Keratinocyte (primary cell): ENCODE data around the gene MYO16. TPM values are rescaled to one million over a fixed set of nuclear protein-coding genes. Genes with fewer than 3 reads are reported as not detected.

ENCODE experiments used
- DNase-seq: peaks from one replicate; pipeline ENCODE4 v3.0.0-alpha.2; 2011; ENCODE audit warnings: low read depth, missing footprints, low spot score
- FAIRE-seq: peaks from 2 replicates; lab custom pipeline; 2011; peaks lifted over from hg19 to GRCh38; lab: Jason Lieb, UNC
- H2AFZ ChIP-seq: 2 replicates; pipeline ENCODE4 v1.6.0; 2012; ENCODE audit warnings: low read length, control low read depth, inconsistent platforms; ENCODE audit not compliant: control insufficient read depth
- H3K27ac ChIP-seq: 2 replicates; pipeline ENCODE4 v1.5.1; 2011; ENCODE audit warnings: low read length; ENCODE audit not compliant: control insufficient read depth, insufficient read depth
- H3K27me3 ChIP-seq: 3 replicates; pipeline ENCODE4 v1.6.0; 2011; ENCODE audit warnings: low read length; ENCODE audit not compliant: control insufficient read depth, insufficient read depth; ENCODE audit errors: extremely low read depth
- H3K36me3 ChIP-seq, 2 experiments: 2 replicates in 1 of 2; 3 replicates in 1 of 2; pipeline ENCODE4 v1.5.1; 2011; ENCODE audit warnings: low read length in 2 of 2, mild to moderate bottlenecking in 1 of 2; ENCODE audit not compliant: control insufficient read depth in 2 of 2, insufficient read depth in 2 of 2; ENCODE audit errors: extremely low read depth in 1 of 2
- H3K4me1 ChIP-seq: 3 replicates; pipeline ENCODE4 v1.5.1; 2011; ENCODE audit warnings: low read length; ENCODE audit not compliant: control insufficient read depth, insufficient read depth; ENCODE audit errors: extremely low read depth
- H3K4me2 ChIP-seq: 3 replicates; pipeline ENCODE4 v1.6.0; 2011; ENCODE audit warnings: low read depth, low read length; ENCODE audit not compliant: control insufficient read depth, insufficient read depth; ENCODE audit errors: extremely low read depth
- H3K4me3 ChIP-seq, 3 experiments: fragments of 200-600 bp in 1 of 3; sonication (generic) in 1 of 3; 2 replicates in 2 of 3; 3 replicates in 1 of 3; pipeline ENCODE4 v1.5.1; 2011 to 2016; ENCODE audit warnings: low read length in 3 of 3, mild to moderate bottlenecking in 3 of 3, control low read depth in 2 of 3, inconsistent platforms in 1 of 3, low read depth in 1 of 3, mixed read lengths in 1 of 3, mixed run types in 1 of 3, moderate library complexity in 1 of 3; ENCODE audit not compliant: control insufficient read depth in 2 of 3, insufficient read depth in 2 of 3; ENCODE audit errors: extremely low read depth in 1 of 3
- H3K79me2 ChIP-seq: 2 replicates; pipeline ENCODE4 v1.6.0; 2012; ENCODE audit warnings: low read length; ENCODE audit not compliant: control insufficient read depth, insufficient read depth
- H3K9ac ChIP-seq: 3 replicates; pipeline ENCODE4 v1.6.0; 2011; ENCODE audit warnings: low read length; ENCODE audit not compliant: control insufficient read depth, insufficient read depth; ENCODE audit errors: extremely low read depth
- H3K9me1 ChIP-seq: 3 replicates; pipeline ENCODE4 v1.6.0; 2011; ENCODE audit warnings: low read length; ENCODE audit not compliant: control insufficient read depth, insufficient read depth; ENCODE audit errors: extremely low read depth
- H3K9me3 ChIP-seq: 2 replicates; pipeline ENCODE4 v1.5.1; 2012; ENCODE audit warnings: low read depth, low read length; ENCODE audit not compliant: control insufficient read depth
- H4K20me1 ChIP-seq: 3 replicates; pipeline ENCODE4 v1.6.0; 2011; ENCODE audit warnings: low read length; ENCODE audit not compliant: control insufficient read depth, insufficient read depth; ENCODE audit errors: extremely low read depth
- CTCF ChIP-seq, 3 experiments: IDR thresholded peaks in 1 of 3; conservative IDR thresholded peaks in 1 of 3; optimal IDR thresholded peaks in 1 of 3; 2 replicates in 2 of 3; 3 replicates in 1 of 3; pipeline versions ENCODE3 to v1.5.1; 2011; ENCODE audit warnings: low read length in 3 of 3, mild to moderate bottlenecking in 3 of 3, moderate library complexity in 2 of 3, control low read depth in 1 of 3, inconsistent platforms in 1 of 3; ENCODE audit not compliant: insufficient read depth in 2 of 3; ENCODE audit errors: extremely low read depth in 1 of 3
- EZH2 ChIP-seq: IDR thresholded peaks from one replicate; pipeline ENCODE4 v1.6.1; 2012; ENCODE audit warnings: inconsistent platforms, mild to moderate bottlenecking, low read length, moderate library complexity
- dilution Hi-C: fragments of 300-500 bp; cut with MboI; formaldehyde crosslinking; loops from one replicate; pipeline ENCODE4 v1.7.0; 2020; ENCODE audit warnings: low sequenced_read_pairs; ENCODE audit not compliant: extremely low pct_ligation_motif_present
- polyA plus RNA-seq, 5 experiments: library from polyadenylated mRNA; depleted of rRNA in 3 of 5; stranded (reverse) in 3 of 5; stranded (forward) in 1 of 5; unstranded in 1 of 5; fragments of >200 nt; gene quantifications; 1 replicate in 1 of 5; 2 replicates in 3 of 5; 3 replicates in 1 of 5; pipeline versions ENCODE4 v1.2.1 to v1.2.3, GENCODE V29; 2011 to 2012; ENCODE audit warnings: missing spikeins in 2 of 5, low read depth in 1 of 5, low replicate concordance in 1 of 5

Gene MYO16
- polyA plus RNA-seq, 1 donor (not counting 4 experiments of a cell fraction or from before 2014, with no cell fraction given), result 0.08 TPM

GRCh38 chr13:108787700-108788414, 158.4 kb downstream of the MYO16 start:
- H3K4me1 ChIP-seq, result no peaks in the 10 kb centered on the region
- no peaks in the 10 kb centered on the region for H3K79me2 ChIP-seq
- dilution Hi-C loops, result no loop called here
- H3K27ac ChIP-seq, result no peak overlapping the region
- DNase-seq (no peak), FAIRE-seq (no peak)
- no peak overlapping the region for H3K4me2 ChIP-seq
- no peak overlapping the region for H2AFZ ChIP-seq
- H3K9me3 ChIP-seq, result no peaks in the 10 kb centered on the region
- H4K20me1 ChIP-seq, result no peaks in the 10 kb centered on the region
- H3K27me3 ChIP-seq, result no peaks in the 10 kb centered on the region
- H3K4me3 ChIP-seq, result no peak overlapping the region
- no peak overlapping the region for H3K9ac ChIP-seq
- H3K36me3 ChIP-seq, result no peaks in the 10 kb centered on the region
- no peak for TF ChIP-seq CTCF (optimal IDR thresholded peaks at IDR 0.05 in 1 of 3, IDR thresholded peaks at IDR 0.05 in 1 of 3, conservative IDR thresholded peaks at IDR 0.05 in 1 of 3; ENCODE audit: extremely low read depth in 1 of 3, insufficient read depth in 2 of 3, low read length in 3 of 3)
- TF ChIP-seq EZH2, result no peak
- no peaks in the 10 kb centered on the region for H3K9me1 ChIP-seq

- Histone ChIP-seq H3K27ac (no peak overlapping the region), H4K20me1 (no peaks in the 10 kb centered on the region), H3K9ac (no peak overlapping the region), H2AFZ (no peak overlapping the region), H3K36me3 (no peaks in the 10 kb centered on the region), H3K27me3 (no peaks in the 10 kb centered on the region), H3K4me2 (no peak overlapping the region), H3K4me1 (no peaks in the 10 kb centered on the region), H3K9me3 (no peaks in the 10 kb centered on the region), H3K9me1 (no peaks in the 10 kb centered on the region), H3K79me2 (no peaks in the 10 kb centered on the region), H3K4me3 (no peak overlapping the region)
- no peak for FAIRE-seq
- no peak for DNase-seq
- no peak for TF ChIP-seq EZH2
- TF ChIP-seq CTCF (optimal IDR thresholded peaks at IDR 0.05 in 1 of 3, IDR thresholded peaks at IDR 0.05 in 1 of 3, conservative IDR thresholded peaks at IDR 0.05 in 1 of 3; ENCODE audit: extremely low read depth in 1 of 3, insufficient read depth in 2 of 3, low read length in 3 of 3), result no peak
- dilution Hi-C loops, result no loop called here
These were observed 160.1 kb downstream of the MYO16 start for GRCh38 chr13:108789476-108789875.
